IMR-90 (cell line): ENCODE results near the gene ISG15. TPM values are rescaled to one million over a fixed set of nuclear protein-coding genes. Genes with fewer than 3 reads are reported as not detected.
A peak's percentile ranks its signal among the peaks of the same experiment; 100 is the strongest.

Experiments used
- ATAC-seq: fragments of 200-7000 bp; cut with Tn5 transposase; 2 replicates; pipeline ENCODE4 v1.9.1; 2020; ENCODE audit warnings: low read depth, mild to moderate bottlenecking, moderate library complexity
- BruUV-seq: library from RNA; stranded (reverse); fragments of 400-500 nt; replicated peaks from 2 replicates; lab custom pipeline; 2021; lab: Mats Ljungman, UMichigan
- CTCF ChIA-PET: fragments of 300-600 bp; formaldehyde crosslinking; extraction: SDS; loops from one replicate; lab custom pipeline; 2021; ENCODE audit warnings: antibody characterized with exemption; lab: Yijun Ruan, JAX
- POLR2A ChIA-PET: fragments of 300-600 bp; sonication (Branson Sonifier 250); formaldehyde crosslinking; loops from one replicate; lab custom pipeline; 2022; ENCODE audit warnings: antibody characterized with exemption; ENCODE audit not compliant: unreplicated experiment; lab: Charles Lee
- DNase-seq: peaks from one replicate; pipeline ENCODE4 v3.0.0; 2013
- H2AFZ ChIP-seq: replicated peaks from 2 replicates; pipeline ENCODE3; 2013; ENCODE audit warnings: low read length, mild to moderate bottlenecking; ENCODE audit not compliant: poor library complexity
- H2AK5ac ChIP-seq: 2 replicates; pipeline ENCODE4 v1.6.1; 2013; ENCODE audit warnings: low read depth, low read length, inconsistent platforms
- H2AK9ac ChIP-seq: replicated peaks from 2 replicates; pipeline ENCODE3; 2013; ENCODE audit warnings: mild to moderate bottlenecking, low read depth, low read length, moderate library complexity; ENCODE audit not compliant: poor library complexity
- H2BK120ac ChIP-seq: 2 replicates; pipeline ENCODE4 v1.6.1; 2013; ENCODE audit warnings: low read depth, low read length, inconsistent platforms
- H2BK15ac ChIP-seq: 3 replicates; pipeline ENCODE4 v1.6.1; 2013; ENCODE audit warnings: low read depth, low read length, inconsistent platforms
- H2BK20ac ChIP-seq: 2 replicates; pipeline ENCODE4 v1.6.1; 2013; ENCODE audit warnings: low read depth, mild to moderate bottlenecking, inconsistent platforms, low read length, moderate library complexity
- H2BK5ac ChIP-seq: 2 replicates; pipeline ENCODE4 v1.6.1; 2013; ENCODE audit warnings: mild to moderate bottlenecking, low read depth, low read length, inconsistent platforms; ENCODE audit not compliant: poor library complexity, severe bottlenecking
- H3K14ac ChIP-seq: replicated peaks from 2 replicates; pipeline ENCODE4 v1.6.1; 2013; ENCODE audit warnings: low read depth, low read length, inconsistent platforms
- H3K18ac ChIP-seq: 2 replicates; pipeline ENCODE4 v1.6.1; 2013; ENCODE audit warnings: low read depth, low read length, control low read depth
- H3K23ac ChIP-seq: 2 replicates; pipeline ENCODE4 v1.6.1; 2013; ENCODE audit warnings: low read depth, low read length, inconsistent platforms
- H3K27ac ChIP-seq: 2 replicates; pipeline ENCODE4 v1.5.1; 2013; ENCODE audit warnings: mild to moderate bottlenecking, control low read depth, low read length; ENCODE audit not compliant: insufficient read depth
- H3K27me3 ChIP-seq: 2 replicates; pipeline ENCODE4 v1.6.1; 2013; ENCODE audit warnings: low read length; ENCODE audit not compliant: control insufficient read depth, insufficient read depth
- H3K36me3 ChIP-seq: 2 replicates; pipeline ENCODE4 v1.6.1; 2013; ENCODE audit warnings: low read length, mixed read lengths; ENCODE audit not compliant: control insufficient read depth, insufficient read depth
- H3K4ac ChIP-seq: 2 replicates; pipeline ENCODE4 v1.6.1; 2013; ENCODE audit warnings: low read depth, low read length, inconsistent platforms
- H3K4me1 ChIP-seq: 2 replicates; pipeline ENCODE4 v1.6.1; 2013; ENCODE audit warnings: low read length, mixed read lengths; ENCODE audit not compliant: control insufficient read depth, insufficient read depth
- H3K4me2 ChIP-seq: 2 replicates; pipeline ENCODE4 v1.6.1; 2013; ENCODE audit warnings: low read depth, mild to moderate bottlenecking, control low read depth, low read length, moderate library complexity
- H3K4me3 ChIP-seq: 2 replicates; pipeline ENCODE4 v1.5.1; 2013; ENCODE audit warnings: low read depth, mild to moderate bottlenecking, control low read depth, low read length, moderate library complexity; ENCODE audit not compliant: insufficient read depth
- H3K56ac ChIP-seq: 2 replicates; pipeline ENCODE4 v1.6.1; 2013; ENCODE audit warnings: low read length, inconsistent platforms; ENCODE audit not compliant: insufficient read depth; ENCODE audit errors: extremely low read depth
- H3K79me1 ChIP-seq, 2 experiments: 2 replicates each; pipeline ENCODE4 v1.6.1; 2013; ENCODE audit warnings: low read length in 2 of 2, inconsistent platforms in 1 of 2, low read depth in 1 of 2
- H3K9ac ChIP-seq: 2 replicates; pipeline ENCODE4 v1.6.1; 2013; ENCODE audit warnings: low read depth, low read length, control low read depth
- H3K9me1 ChIP-seq: 2 replicates; pipeline ENCODE4 v1.6.1; 2013; ENCODE audit warnings: low read length, inconsistent platforms; ENCODE audit not compliant: insufficient read depth
- H3K9me3 ChIP-seq: 2 replicates; pipeline ENCODE4 v1.6.1; 2013; ENCODE audit warnings: low read length; ENCODE audit not compliant: control insufficient read depth, insufficient read depth
- H4K20me1 ChIP-seq: 2 replicates; pipeline ENCODE4 v1.6.1; 2013; ENCODE audit warnings: low read length, inconsistent platforms; ENCODE audit not compliant: insufficient read depth
- H4K5ac ChIP-seq: 2 replicates; pipeline ENCODE4 v1.6.1; 2013; ENCODE audit warnings: mild to moderate bottlenecking, low read depth, low read length, control low read depth
- H4K8ac ChIP-seq, 2 experiments: 2 replicates each; pipeline ENCODE4 v1.6.1; 2013; ENCODE audit warnings: low read depth in 2 of 2, low read length in 2 of 2, control low read depth in 1 of 2, inconsistent platforms in 1 of 2
- H4K91ac ChIP-seq: 2 replicates; pipeline ENCODE4 v1.6.1; 2013; ENCODE audit warnings: low read depth, low read length, inconsistent platforms; ENCODE audit not compliant: insufficient read depth
- BHLHE40 ChIP-seq: fragments of 150-350 bp; IDR thresholded peaks from 2 replicates; pipeline ENCODE4 v1.6.1; 2016; ENCODE audit warnings: mild to moderate bottlenecking, low read depth, low read length
- MAFK ChIP-seq: IDR thresholded peaks from 2 replicates; pipeline ENCODE4 v1.6.1; 2012; ENCODE audit warnings: low read depth, low read length, improper control_type of control experiment
- MXI1 ChIP-seq: IDR thresholded peaks from 2 replicates; pipeline ENCODE4 v1.6.1; 2012; ENCODE audit warnings: low read depth, mild to moderate bottlenecking, low read length, moderate library complexity, borderline replicate concordance
- NFE2L2 ChIP-seq: fragments of 150-350 bp; IDR thresholded peaks from 2 replicates; pipeline ENCODE4 v1.6.1; 2016; ENCODE audit warnings: low read depth, mild to moderate bottlenecking, low read length
- POLR2A ChIP-seq: IDR thresholded peaks from 2 replicates; pipeline ENCODE4 v1.6.1; 2012; ENCODE audit warnings: mild to moderate bottlenecking, low read depth, low read length
- RCOR1 ChIP-seq: IDR thresholded peaks from 2 replicates; pipeline ENCODE4 v1.6.1; 2012; ENCODE audit warnings: mild to moderate bottlenecking, low read length, improper control_type of control experiment; ENCODE audit not compliant: insufficient replicate concordance
- RFX5 ChIP-seq: IDR thresholded peaks from 2 replicates; pipeline ENCODE4 v1.8.0; 2012; ENCODE audit warnings: low read depth, mild to moderate bottlenecking, low read length, moderate library complexity
- USF2 ChIP-seq: fragments of 150-350 bp; IDR thresholded peaks from 2 replicates; pipeline ENCODE4 v1.6.1; 2017; ENCODE audit warnings: mild to moderate bottlenecking, antibody characterized with exemption, low read length, low read depth
- WGBS, 2 experiments: methylation state at CpG; one replicate each; pipeline versions ENCODE4 v1.1.5 to v1.1.7; 2013; ENCODE audit warnings: missing lambda C conversion rate in 2 of 2; ENCODE audit not compliant: insufficient read length in 1 of 2; ENCODE audit errors: extremely low coverage in 2 of 2; 5-methylcytosine and 5-hydroxymethylcytosine counted together
- dilution Hi-C: fragments of 300-500 bp; cut with HindIII; formaldehyde crosslinking; loops from one replicate; pipeline ENCODE4 v1.14.3; 2018; ENCODE audit warnings: low sequenced_read_pairs; ENCODE audit not compliant: unreplicated experiment
- in situ Hi-C: fragments of 300-500 bp; cut with MboI; formaldehyde crosslinking; loops from 3 replicates; pipeline ENCODE4 v1.14.3; 2019; ENCODE audit warnings: low sequenced_read_pairs, inconsistent platforms, mixed read lengths
- intact Hi-C: fragments of 100-400 bp; cut with micrococcal nuclease; formaldehyde crosslinking; loops from 2 replicates; pipeline ENCODE4 v1.10.0; 2022
- polyA plus RNA-seq, 3 experiments: library from polyadenylated mRNA; depleted of rRNA; stranded (reverse); fragments of >200 nt; gene quantifications; 2 replicates each; pipeline ENCODE4 v1.2.3, GENCODE V29; 2012; ENCODE audit warnings: low replicate concordance in 1 of 3
- total RNA-seq: library from RNA; depleted of rRNA; stranded (reverse); fragments of >200 nt; gene quantifications from 2 replicates; pipeline ENCODE4 v1.2.3, GENCODE V29; 2012

ISG15 gene
- total and polyA plus RNA-seq, 2 of the 4 experiments (the other 2 are of a cell fraction): 99.1 to 105 TPM

GRCh38 chr1:1034439-1034781 lies 21.1 kb downstream of the ISG15 start:
- in situ Hi-C loops: no loop called here
- Histone ChIP-seq H3K56ac (no peak overlapping the region), H2AK9ac (peak overlapping the region; percentile 5), H4K20me1 (peaks cover 76% of the 10 kb centered on the region), H3K27ac (no peak overlapping the region), H2BK120ac (no peak overlapping the region), H3K9ac (no peak overlapping the region), H3K9me3 (no peaks in the 10 kb centered on the region), H3K23ac (no peak overlapping the region), H3K4ac (no peak overlapping the region), H3K18ac (no peak overlapping the region), H2AFZ (no peak overlapping the region), H4K8ac (no peak overlapping the region), H3K36me3 (peaks cover 13% of the 10 kb centered on the region), H2BK15ac (no peak overlapping the region), H3K4me3 (no peak overlapping the region), H3K4me1 (peaks cover 5% of the 10 kb centered on the region; the same call in 1 of the 2 replicates), H3K79me1 (peaks cover 18 to 52% of the 10 kb centered on the region in 2 experiments), H3K9me1 (0 out of 2 replicates have a peak, but pooled peaks cover 5% of the 10 kb centered on the region), H3K14ac (no peak overlapping the region), H2AK5ac (no peak overlapping the region), H4K91ac (no peak overlapping the region), H2BK20ac (no peak overlapping the region), H2BK5ac (no peak overlapping the region), H3K27me3 (no peaks in the 10 kb centered on the region), H3K4me2 (no peak overlapping the region), H4K5ac (no peak overlapping the region)
- CTCF ChIA-PET: no interaction called here
- intact Hi-C loops: loop anchor here (5.0 kb wide), 1 partner anchor 83 kb away; the partner anchor contains the start of gene C1orf159
- POLR2A ChIA-PET: no interaction called here
- ATAC-seq: no peak
- no TSS peak for BruUV-seq
- 85% methylated on average over 13 of the region's 30 CpGs; no CpG with 5 or more reads in 1 of the 2 experiments for WGBS, 2 experiments
- dilution Hi-C loops: no loop called here
- DNase-seq: no peak
- no peak for TF ChIP-seq BHLHE40
- TF ChIP-seq RFX5: no peak
- TF ChIP-seq RCOR1: no peak
- no peak for TF ChIP-seq USF2
- TF ChIP-seq NFE2L2: no peak
- no peak for TF ChIP-seq MXI1
- TF ChIP-seq MAFK: no peak
- no peak for TF ChIP-seq POLR2A
